NB4 (cell line): ENCODE results near the gene CDYL.
"Not testable (repeated sequence)": the region's sequence is repeated elsewhere in the genome, so short reads cannot be mapped to it uniquely, and the experiment has no call there.

ENCODE experiments used
- DNase-seq: peaks from one replicate; pipeline ENCODE4 v3.0.0; 2010; ENCODE audit warnings: low read depth
- H3K4me3 ChIP-seq: one replicate; pipeline ENCODE4 v1.5.1; 2011; ENCODE audit warnings: mild to moderate bottlenecking, low read depth, low read length, moderate library complexity
- MYC ChIP-seq: IDR thresholded peaks from 2 replicates; pipeline ENCODE4 v1.6.1; 2011; ENCODE audit warnings: low read depth, low read length
- POLR2A ChIP-seq: IDR thresholded peaks from 2 replicates; pipeline ENCODE4 v1.6.1; 2011; ENCODE audit warnings: mild to moderate bottlenecking; ENCODE audit not compliant: insufficient read length; ENCODE audit errors: extremely low read depth
- TF ChIP-seq, protein P1 (sequence below): IDR thresholded peaks from one replicate; pipeline ENCODE4 v1.5.1; 2012; ENCODE audit warnings: low read depth, low read length
- TF ChIP-seq, protein P2 (sequence below): IDR thresholded peaks from 2 replicates; pipeline ENCODE4 v1.6.1; 2011; ENCODE audit warnings: low read depth, low read length

The CDYL gene

DNA sequence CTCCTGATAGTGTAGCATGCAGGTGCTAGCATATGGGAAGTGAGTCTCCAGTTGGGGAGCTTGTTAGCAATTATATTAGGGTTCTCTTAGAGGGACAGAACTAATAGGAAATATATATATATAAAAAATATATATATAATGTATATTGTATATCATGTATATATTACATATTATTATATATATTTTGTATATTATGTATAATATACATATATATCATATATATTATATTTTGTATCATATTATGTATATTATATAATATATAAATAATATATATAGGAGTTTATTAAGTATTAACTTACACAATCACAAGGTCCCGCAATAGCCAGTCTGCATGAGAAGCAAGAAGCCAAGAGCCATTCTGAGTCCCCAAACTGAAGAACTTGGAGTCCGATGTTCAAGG lies 84.2 kb downstream of the CDYL start:
- TF ChIP-seq POLR2A (no peak), MYC (no peak)
- TF ChIP-seq, protein P1, sequence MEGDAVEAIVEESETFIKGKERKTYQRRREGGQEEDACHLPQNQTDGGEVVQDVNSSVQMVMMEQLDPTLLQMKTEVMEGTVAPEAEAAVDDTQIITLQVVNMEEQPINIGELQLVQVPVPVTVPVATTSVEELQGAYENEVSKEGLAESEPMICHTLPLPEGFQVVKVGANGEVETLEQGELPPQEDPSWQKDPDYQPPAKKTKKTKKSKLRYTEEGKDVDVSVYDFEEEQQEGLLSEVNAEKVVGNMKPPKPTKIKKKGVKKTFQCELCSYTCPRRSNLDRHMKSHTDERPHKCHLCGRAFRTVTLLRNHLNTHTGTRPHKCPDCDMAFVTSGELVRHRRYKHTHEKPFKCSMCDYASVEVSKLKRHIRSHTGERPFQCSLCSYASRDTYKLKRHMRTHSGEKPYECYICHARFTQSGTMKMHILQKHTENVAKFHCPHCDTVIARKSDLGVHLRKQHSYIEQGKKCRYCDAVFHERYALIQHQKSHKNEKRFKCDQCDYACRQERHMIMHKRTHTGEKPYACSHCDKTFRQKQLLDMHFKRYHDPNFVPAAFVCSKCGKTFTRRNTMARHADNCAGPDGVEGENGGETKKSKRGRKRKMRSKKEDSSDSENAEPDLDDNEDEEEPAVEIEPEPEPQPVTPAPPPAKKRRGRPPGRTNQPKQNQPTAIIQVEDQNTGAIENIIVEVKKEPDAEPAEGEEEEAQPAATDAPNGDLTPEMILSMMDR: no peak
- TF ChIP-seq, protein P2, sequence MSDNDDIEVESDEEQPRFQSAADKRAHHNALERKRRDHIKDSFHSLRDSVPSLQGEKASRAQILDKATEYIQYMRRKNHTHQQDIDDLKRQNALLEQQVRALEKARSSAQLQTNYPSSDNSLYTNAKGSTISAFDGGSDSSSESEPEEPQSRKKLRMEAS: no peak
- H3K4me3 ChIP-seq: no peak overlapping the region

DNA sequence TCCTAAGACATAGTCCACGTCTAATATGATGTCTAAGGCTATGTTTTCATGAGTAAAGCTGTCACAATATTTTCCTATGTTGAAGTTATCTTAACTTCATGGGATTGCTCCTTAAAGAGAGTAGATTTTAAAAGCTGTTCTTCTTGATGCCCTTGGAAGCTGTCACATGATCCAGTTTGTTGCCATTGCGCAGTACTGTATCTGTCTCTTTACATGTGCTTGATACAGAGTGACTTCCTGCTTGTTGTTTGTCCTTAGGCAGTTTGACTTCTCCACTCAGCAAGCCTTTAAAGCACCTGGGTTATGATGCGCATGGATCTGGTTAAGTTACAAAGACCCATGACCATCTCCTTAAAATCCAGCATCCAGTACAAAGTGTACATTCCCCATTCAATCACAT lies 85.4 kb downstream of the CDYL start:
- TF ChIP-seq, protein P2: peak; percentile 83
- TF ChIP-seq POLR2A: no peak
- TF ChIP-seq MYC: peak; percentile 83
- DNase-seq: peak; percentile 60
- no peak overlapping the region for H3K4me3 ChIP-seq

More for the DNA sequence above, 84.2 kb downstream of the CDYL start:
- no peak for DNase-seq

DNA sequence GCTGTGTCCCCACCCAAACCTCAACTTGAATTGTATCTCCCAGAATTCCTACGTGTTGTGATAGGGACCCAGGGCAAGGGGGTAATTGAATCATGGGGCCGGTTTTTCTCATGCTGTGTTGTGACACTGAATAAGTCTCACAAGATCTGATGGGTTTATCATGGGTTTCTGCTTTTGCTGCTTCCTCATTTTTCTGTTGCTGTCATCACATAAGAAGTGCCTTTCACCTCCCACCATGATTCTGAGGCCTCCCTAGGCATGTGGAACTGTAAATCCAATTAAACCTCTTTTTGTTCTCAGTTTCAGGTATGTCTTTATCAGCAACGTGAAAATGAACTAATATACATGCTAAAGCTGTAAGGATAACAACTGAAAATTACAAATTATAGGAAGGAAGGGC lies 88.3 kb downstream of the CDYL start:
- no peak for TF ChIP-seq POLR2A
- H3K4me3 ChIP-seq: no peak overlapping the region
- DNase-seq: peak; percentile 75

DNA sequence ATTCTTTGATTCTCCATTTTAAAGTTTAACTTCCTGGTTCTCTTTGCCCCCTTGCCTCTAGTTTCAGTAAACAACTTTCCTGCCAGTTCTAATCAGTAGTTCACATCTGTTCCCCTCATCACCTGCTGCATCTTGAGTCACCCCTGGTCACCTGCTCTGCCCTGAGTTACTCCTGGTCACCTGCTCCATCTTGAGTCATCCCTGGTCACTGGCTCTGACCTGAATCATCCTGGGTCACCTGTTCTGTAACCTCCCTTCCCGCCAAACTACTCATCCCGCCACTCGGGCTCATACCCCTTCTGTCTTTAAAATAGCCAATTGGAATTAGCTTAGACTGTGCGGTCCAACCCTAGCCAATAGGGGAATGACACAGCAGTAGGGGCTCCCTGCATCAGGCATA lies 88.8 kb downstream of the CDYL start:
- not testable (repeated sequence) for DNase-seq

DNA sequence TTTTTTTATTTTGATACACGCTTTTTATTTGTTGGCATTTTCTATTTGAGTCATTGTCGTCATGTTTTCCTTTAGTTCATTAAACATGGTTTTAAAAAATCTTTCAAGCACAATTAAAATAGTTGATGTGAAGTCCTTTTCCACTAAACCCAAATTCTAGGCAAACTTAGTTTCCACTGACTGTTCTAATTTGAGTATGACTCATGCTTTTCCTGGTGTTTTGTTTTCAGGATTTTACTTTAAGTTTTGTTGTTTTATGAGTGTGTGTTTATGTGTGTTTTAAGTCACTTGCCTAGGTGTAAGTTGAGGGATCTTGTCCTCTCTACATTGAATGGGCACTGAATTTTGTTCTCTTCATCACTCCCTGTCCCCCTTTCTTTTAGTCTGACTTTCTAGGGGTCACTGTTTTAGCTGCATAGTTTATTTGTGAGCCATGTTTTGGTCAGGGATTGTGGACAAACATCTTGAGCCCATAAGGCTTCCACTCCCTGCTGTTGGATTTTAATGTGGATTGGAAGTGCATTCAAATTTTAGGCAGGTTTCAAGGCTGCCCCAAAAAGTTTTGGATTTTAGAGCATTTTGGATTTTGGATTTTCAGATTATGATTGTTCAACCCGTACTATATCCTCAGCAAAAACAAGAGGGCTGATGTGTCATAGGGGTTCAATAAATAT lies 94.8 kb downstream of the CDYL start:
- DNase-seq: no peak
- no peak for TF ChIP-seq POLR2A
- TF ChIP-seq, protein P2: no peak
- TF ChIP-seq, protein P1: no peak
- no peak overlapping the region for H3K4me3 ChIP-seq

More for the DNA sequence above, 88.8 kb downstream of the CDYL start:
- not testable (repeated sequence) for H3K4me3 ChIP-seq

DNA sequence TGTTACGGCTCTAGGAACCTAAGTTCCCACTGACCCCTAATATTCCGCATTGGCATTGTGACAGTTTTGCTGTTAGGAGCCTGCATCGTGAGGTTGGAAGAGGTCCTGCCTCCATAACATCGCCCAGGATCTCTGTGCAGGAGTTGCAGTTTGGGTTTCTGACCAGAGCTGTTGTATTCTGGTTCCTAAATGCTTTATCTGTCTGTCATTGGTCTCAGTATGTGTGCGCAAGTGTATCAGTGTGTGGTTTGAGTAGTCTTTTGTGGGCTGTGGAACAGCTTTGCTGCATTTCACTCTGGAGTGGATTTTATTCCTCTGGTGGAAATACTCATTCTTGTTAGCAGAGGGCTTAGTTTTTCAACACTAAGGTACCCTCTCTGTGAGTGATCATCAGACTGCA lies 95.6 kb downstream of the CDYL start:
- no peak overlapping the region for H3K4me3 ChIP-seq
- TF ChIP-seq MYC: no peak
- no peak for TF ChIP-seq POLR2A
- TF ChIP-seq, protein P2: no peak
- TF ChIP-seq, protein P1: no peak
- DNase-seq: no peak

GRCh38 chr6:4872841-4873240 lies 96.6 kb downstream of the CDYL start:
- TF ChIP-seq, protein P2: no peak
- TF ChIP-seq, protein P1: no peak
- TF ChIP-seq POLR2A: no peak
- no peak for TF ChIP-seq MYC
- DNase-seq: no peak
- no peak overlapping the region for H3K4me3 ChIP-seq
